ENCODE data around the gene CNOT2.
A peak's percentile ranks its signal among the peaks of the same experiment; 100 is the strongest.
"Not testable (repeated sequence)": the region's sequence is repeated elsewhere in the genome, so short reads cannot be mapped to it uniquely, and the experiment has no call there.

Gene CNOT2

DNA sequence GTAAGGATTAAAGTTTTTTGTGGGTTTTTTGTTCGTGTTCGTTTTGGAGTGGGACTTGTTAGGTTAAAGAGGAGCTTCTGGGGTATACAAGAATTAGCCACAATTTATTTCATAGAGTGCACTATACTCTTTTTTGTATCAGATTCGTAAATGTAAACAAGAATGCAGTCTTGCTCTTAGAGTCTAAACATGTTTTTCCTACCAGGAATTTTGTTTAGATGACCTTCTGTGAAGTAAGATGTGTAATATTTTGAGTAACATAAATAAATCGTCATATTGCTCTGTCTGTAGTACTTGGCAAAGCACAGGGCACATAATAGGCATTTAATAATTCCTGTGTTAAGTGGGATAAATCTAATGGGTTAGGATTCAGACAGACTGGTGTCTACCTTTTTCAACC, 9.6 kb downstream of the CNOT2 start:
- no peak for DNase-seq (ENCODE audit: low spot score)

DNA sequence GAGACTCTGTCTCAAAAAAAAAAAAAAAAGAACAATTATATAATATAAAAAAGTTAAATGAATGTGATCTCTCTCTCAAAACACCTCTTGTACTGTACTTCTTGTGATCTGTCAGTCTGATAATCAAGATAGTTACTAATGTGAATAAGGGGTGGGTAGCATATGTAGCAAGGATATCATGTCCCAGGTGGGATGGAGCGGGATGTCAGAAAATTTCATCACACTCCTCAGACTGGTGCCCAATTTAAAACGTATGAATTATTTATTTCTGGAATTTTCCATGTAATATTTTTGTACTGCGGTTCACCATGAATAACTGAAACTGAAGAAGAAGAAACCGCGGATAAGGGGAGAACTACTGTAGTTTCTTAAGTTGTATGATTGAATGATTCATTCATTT, 11.0 kb downstream of the CNOT2 start:
- DNase-seq (ENCODE audit: low spot score): no peak

- no peak for DNase-seq (ENCODE audit: low spot score)
Measured at GRCh38 chr12:70254846-70255245, 11.6 kb downstream of the CNOT2 start.

GRCh38 chr12:70255311-70255710, 12.1 kb downstream of the CNOT2 start:
- peak; percentile 25 for DNase-seq (ENCODE audit: low spot score)

DNA sequence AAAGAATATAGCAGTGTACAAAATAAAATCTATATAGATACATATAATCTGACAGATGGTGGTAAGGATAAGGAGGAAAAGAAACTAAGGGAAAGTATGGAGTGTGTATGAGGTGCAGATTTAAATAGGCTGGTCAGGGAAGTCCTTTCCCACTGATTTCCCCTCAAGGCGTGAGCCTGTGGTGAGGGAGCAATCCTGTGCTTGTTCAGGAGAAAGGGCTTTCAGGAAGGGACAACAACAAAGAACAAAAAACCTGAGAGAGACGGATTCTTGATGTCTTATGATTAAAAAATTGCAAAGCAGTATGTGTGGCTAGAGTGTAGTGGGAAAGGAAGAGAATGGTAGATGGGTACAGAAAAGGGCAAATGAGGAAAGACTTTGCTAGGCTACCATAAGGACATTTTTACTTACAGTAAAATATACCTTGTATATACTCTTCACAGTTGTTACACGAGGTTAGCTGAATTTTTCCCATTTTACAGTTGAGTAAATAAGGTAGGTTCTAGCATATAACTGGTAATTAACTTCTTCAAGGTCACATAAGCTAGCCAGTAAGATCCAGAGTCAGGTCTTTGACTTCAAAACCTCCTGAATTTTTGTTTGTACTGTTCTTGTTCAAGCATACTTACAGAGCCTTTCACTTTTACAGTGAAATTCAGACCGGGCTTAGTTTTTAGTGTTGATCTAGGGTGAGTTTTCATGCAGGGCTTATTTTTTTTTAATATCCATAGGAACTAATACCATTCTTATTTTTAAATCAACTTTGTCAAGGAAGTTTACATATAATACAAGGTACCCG, 15.6 kb downstream of the CNOT2 start:
- no peak for DNase-seq (ENCODE audit: low spot score)

GRCh38 chr12:70260646-70261045, 17.4 kb downstream of the CNOT2 start:
- DNase-seq (ENCODE audit: low spot score): no peak

DNA sequence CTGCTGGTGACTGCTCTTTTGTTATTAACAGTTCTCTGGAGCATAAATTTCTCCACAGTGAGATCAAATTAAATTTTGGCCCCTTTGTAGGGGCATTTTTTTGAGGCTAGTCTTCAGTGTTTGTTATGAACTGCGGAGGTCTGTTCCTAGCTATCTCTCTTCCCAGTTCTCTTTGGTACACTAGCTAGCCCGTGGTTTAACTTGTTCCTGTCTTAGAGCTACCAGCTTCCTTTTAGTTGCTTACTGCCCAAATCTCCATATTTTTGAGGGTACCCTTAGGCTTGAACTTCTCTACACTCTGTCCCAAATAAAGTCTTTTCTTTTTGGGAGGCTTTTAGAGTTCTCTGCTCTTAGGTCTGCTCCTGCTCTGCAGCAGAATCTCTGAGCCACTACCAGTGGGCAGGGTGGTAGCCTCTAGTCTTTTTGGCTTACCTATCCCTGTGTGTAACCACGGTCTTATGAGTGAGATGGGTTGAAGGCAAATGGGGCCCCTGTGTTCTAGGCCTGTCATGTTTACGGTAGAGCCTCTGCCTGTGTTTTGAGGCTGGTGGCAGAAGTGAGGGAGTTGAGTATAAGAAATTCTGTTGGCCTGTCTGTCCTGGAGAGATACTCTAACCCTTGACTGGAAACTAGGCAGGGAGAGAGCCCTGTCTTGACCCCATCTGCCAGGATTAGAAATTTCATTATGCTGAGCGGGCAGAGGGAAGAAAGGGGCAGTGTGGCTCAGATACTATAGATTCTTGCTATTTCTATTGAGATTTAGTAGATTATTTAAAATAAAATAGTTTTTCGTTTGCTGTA, 21.0 kb downstream of the CNOT2 start:
- DNase-seq (ENCODE audit: low spot score): no peak

- no peak for DNase-seq (ENCODE audit: low spot score)
Measured at GRCh38 chr12:70265132-70265531, 21.9 kb downstream of the CNOT2 start.

DNA sequence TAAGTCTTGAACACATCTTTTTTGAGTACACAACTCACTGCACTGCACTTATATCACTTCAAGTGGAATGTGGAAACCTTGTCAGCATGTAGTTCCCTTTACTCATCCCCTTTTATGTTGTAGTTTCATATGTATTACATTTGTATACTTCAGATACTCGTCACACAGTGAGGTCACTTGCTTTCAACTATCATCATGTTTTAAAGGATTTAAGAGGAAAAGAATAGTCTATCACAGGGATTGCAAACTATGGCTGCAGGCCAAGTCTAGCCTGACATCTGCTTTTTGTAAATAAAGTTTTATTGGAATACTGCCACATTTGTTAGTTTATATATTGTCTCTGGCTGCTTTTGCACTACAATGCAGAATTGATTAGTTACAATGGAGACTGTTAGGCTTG, 24.3 kb downstream of the CNOT2 start:
- no peak for DNase-seq (ENCODE audit: low spot score)

DNA sequence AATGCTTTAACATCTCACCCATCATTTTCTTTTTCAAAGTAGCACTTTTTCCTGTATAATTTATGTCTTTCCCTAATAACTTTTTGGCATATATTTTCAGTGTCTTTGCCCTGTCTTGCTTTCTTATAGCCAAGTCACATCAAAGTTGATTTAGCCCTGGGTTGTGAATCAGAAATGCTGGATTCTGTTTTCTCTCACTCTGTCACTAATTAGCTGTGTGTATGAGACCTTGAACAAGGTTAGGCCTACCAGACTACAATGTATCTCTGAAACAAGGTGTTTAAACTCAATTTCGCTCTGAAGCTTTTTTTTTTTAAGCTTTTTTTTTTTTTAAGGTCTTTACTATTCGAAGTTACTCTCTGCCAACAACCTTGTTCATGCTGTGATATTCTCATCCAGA, 25.7 kb downstream of the CNOT2 start:
- DNase-seq (ENCODE audit: low spot score): no peak

GRCh38 chr12:70270108-70270507, 26.9 kb downstream of the CNOT2 start:
- DNase-seq (ENCODE audit: low spot score): no peak

DNA sequence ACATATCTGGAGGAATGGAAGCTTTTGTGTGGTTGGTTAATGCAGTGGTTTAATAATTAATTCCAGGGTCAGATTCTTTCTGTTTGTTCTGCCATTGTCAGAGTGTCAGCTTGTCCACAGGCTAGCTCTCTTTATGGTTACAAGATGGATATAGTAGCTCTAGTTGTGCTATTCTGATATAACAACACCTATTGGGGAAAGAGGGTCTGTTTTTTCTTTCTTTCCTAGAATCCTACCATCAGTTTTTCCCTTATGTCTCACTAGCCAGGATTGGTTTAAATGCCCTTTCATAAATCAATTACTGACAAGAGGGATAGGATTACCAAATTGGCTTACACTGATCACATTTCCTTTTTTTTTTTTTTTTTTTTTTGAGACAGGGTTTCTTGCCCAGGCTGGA, 27.8 kb downstream of the CNOT2 start:
- no peak for DNase-seq (ENCODE audit: low spot score)

DNA sequence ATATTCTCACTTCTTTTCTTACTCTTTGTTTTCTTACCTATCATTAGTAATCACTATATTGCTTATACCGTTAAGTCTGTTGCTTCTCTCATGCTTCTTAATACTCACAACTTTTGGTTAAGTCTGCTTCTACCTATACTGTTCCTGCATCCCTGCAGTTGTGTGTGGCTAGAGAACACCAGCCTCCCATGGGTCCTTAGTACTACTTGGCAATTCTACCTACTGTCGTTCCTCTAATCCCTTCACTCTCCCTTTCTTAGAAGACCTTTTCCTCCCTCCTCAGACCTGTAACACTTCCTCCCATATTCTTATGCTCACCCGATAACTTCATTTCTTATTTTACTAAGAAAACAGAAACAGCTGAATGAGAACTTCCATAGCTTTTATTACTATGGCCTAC, 29.3 kb downstream of the CNOT2 start:
- DNase-seq (ENCODE audit: low spot score): no peak

- no peak for DNase-seq (ENCODE audit: low spot score)
Measured at GRCh38 chr12:70275045-70275444, 31.8 kb downstream of the CNOT2 start.

DNA sequence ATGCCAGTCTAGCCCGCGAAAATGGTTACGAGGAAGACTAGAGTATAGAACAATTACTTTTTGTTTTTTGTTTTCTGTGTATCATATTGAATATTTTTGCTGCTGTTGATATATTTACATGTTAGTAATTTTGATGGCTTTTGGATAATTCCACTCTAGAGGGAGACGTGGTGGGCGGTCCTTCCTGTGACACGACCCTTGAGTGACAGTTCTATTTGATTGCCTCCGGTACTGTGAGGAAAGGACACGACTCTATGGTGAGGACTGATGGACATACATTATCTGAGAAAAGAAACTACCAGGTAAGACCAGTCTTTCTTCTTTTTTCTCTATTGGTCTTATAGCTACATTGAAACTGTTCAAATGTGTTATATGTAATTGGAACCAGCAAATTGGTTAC, 34.7 kb downstream of the CNOT2 start:
- no peak for DNase-seq (ENCODE audit: low spot score)

GRCh38 chr12:70278945-70279344, 35.7 kb downstream of the CNOT2 start:
- no peak for DNase-seq (ENCODE audit: low spot score)

DNA sequence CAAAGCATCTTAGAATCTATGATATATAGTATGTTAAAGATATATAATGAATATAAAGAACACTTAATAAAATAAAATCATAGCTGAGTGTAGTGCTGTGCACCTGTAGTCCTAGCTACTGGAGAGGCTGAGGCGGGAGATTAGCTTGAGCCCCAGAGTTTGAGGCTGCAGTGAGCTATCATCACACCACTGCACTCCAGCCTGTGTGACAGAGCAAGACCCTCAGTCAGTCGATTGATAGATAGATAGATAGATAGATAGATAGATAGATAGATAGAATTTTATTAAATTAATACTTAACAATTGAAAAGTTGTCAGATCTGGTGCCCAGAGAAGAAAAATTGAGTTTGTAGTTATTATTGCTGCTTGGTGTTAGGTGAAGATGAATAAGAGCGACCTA, 40.0 kb downstream of the CNOT2 start:
- no peak for DNase-seq (ENCODE audit: low spot score)

- DNase-seq (ENCODE audit: low spot score): no peak
Measured at GRCh38 chr12:70288817-70289216, 45.6 kb downstream of the CNOT2 start.

- peak; percentile 11 for DNase-seq (ENCODE audit: low spot score)
Measured at GRCh38 chr12:70290116-70290515, 46.9 kb downstream of the CNOT2 start.

GRCh38 chr12:70292017-70292776, 49.0 kb downstream of the CNOT2 start:
- no peak for DNase-seq (ENCODE audit: low spot score)

- DNase-seq (ENCODE audit: low spot score): not testable (repeated sequence)
Measured at GRCh38 chr12:70304684-70305555, 61.7 kb downstream of the CNOT2 start.

- no peak for DNase-seq (ENCODE audit: low spot score)
Measured at GRCh38 chr12:70305794-70306193, 62.6 kb downstream of the CNOT2 start.

All from AG20443 (cell line).